ENCODE data around the gene KRT83. TPM values are rescaled to one million over a fixed set of nuclear protein-coding genes. Genes with fewer than 3 reads are reported as not detected.

Gene KRT83
- polyA plus RNA-seq, 2 of the 4 experiments (the other 2 are of a cell fraction): 20.4 to 44.8 TPM

DNA sequence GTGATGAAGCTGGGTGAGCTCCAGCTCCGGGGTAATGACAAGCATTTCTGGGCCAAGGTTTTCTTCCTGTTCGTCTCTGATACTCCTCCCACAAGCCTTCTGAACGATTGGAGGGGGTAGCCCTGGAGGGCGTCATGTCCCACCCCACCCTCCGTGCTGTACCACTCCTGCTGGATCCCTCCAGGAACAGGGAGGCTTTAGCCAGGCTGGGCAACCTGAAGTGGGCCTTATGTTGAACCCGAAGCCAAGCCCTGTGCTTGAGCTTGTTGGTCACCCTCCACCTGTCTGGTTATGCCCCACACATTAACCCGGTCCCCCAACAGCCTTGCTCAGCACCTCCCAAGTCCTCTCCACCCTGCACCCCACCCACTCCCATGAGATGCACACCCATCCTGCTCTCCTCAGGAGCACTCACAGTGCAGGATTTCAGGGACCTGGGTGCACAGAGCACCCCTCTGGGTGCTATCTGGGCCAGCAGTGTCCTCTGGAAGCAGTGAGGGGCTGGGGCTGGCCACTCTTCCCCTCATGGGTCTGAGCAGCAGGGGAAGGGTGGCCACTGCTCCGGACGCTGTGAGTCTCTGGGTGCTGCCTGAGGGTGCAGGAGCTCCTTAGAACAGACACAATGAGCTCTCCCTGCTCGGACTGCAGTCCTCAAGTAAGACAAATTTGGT is 6.8 kb upstream of the KRT83 start:
- WGBS (ENCODE audit: missing lambda C conversion rate): 65% methylated on average over 9 of the region's 10 CpGs
- no peak for FAIRE-seq
- no peak overlapping the region for H3K4me3 ChIP-seq
- ATAC-seq: peak; percentile 3 to 57; a peak in 3 of 6 replicates
- DNase-seq (ENCODE audit: low read depth in 1 of 2, low spot score in 1 of 2): no peak
- TF ChIP-seq CHD2 (IDR thresholded peaks at IDR 0.05; ENCODE audit: low read length, partially characterized antibody): no peak
- no peak for TF ChIP-seq MYC (IDR thresholded peaks at IDR 0.05; ENCODE audit: borderline replicate concordance, low read length)
- 0 out of 2 replicates have a peak, but pooled peaks have one; percentile 7 for TF ChIP-seq JUNB (IDR thresholded peaks at IDR 0.05)
- 0 out of 2 replicates have a peak, but pooled peaks have one; percentile 3 for TF ChIP-seq ESRRA (IDR thresholded peaks at IDR 0.05; ENCODE audit: borderline replicate concordance, low read length)
- H3K9me3 ChIP-seq: no peaks in the 10 kb centered on the region
- ChIA-PET CTCF (interaction anchor here (0.7 to 15.7 kb wide), 71 partner anchors 9 to 684 kb away, joined by 3 to 387 read pairs (median 5); partner anchors contain the start of genes KRT81, KRT82 and KRT86), POLR2A (interaction anchor here (0.7 to 3.9 kb wide), 12 partner anchors 15 to 94 kb away, joined by 3 to 49 read pairs (median 6); partner anchors contain the start of gene KRT7)
- H3K4me1 ChIP-seq: peaks cover 19% of the 10 kb centered on the region
- peak overlapping the region; percentile 75 to 90 for H3K27ac ChIP-seq
- peak overlapping the region; percentile 51 for H3K4me2 ChIP-seq

DNA sequence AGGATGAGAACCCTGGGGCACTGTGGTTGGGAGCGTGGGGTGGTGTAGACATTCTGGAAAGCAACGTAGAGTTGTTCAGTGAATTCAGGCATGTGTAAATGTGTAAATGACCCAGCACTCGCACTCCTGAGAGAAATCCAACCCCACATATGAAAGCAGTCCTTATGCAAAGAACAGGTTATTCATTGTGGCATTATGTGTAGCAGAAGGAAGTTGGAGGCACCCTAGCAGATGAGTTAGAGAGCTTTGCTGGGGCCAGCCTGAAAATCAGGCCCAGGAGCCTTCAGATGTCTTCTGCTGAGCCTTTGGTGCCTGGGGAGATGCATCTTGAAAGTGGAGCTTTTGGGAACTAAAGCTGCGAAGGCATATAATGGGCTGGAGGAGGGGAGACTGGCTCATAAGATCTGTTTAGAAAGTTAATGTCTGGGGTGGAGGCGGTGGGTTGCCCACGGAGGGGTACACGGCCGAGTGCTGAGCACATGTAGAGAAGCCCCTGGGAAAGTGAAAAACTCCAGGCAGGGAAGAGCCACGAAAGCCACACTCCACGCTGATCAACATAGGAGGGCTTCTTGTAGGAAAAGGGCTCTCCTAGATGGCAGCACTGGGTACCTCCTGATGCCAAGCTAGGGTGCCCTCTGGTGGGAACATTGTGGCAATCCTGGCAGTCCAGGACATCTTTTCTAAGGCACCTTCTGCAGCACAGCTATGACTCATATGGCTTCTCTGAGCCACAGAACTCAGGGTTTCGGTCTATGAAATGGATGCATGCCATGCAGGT is 6.0 kb upstream of the KRT83 start:
- DNase-seq (ENCODE audit: low read depth in 1 of 2, low spot score in 1 of 2) (peak; percentile 98 to 100), FAIRE-seq (peak; percentile 99), ATAC-seq (peak; percentile 94 to 98)
- WGBS (ENCODE audit: missing lambda C conversion rate): 30% methylated on average over 11 of the region's 11 CpGs
- POLR2A ChIA-PET: interaction anchor here (0.7 to 3.9 kb wide), 12 partner anchors 14 to 94 kb away, joined by 3 to 49 read pairs (median 6); partner anchors contain the start of gene KRT7
- H3K9me3 ChIP-seq: no peaks in the 10 kb centered on the region
- H3K27ac ChIP-seq: peak overlapping the region; percentile 75 to 90
- H3K4me2 ChIP-seq: peak overlapping the region; percentile 51
- no peak overlapping the region for H3K4me3 ChIP-seq
- CTCF ChIA-PET: interaction anchor here (0.6 to 15.7 kb wide), 68 partner anchors 9 to 685 kb away, joined by 3 to 387 read pairs (median 6); partner anchors contain the start of genes KRT7, KRT81, KRT82 and KRT86
- H3K4me1 ChIP-seq: peaks cover 19% of the 10 kb centered on the region
- no peak for TF ChIP-seq NFE2L2 (conservative IDR thresholded peaks at IDR 0.05; ENCODE audit: low read length)
- TF ChIP-seq HOXA7 (CRISPR knock-in tag; IDR thresholded peaks at IDR 0.05): no peak
- peak; percentile 60; the same call in 1 of the 2 replicates for TF ChIP-seq FOXS1 (CRISPR knock-in tag; IDR thresholded peaks at IDR 0.05)
- no peak for TF ChIP-seq MYC (IDR thresholded peaks at IDR 0.05; ENCODE audit: borderline replicate concordance, low read length)
- TF ChIP-seq RAD21 (conservative IDR thresholded peaks at IDR 0.05 in 1 of 2, IDR thresholded peaks at IDR 0.05 in 1 of 2): peak; percentile 95 to 96
- TF ChIP-seq RNF2 (IDR thresholded peaks at IDR 0.05; ENCODE audit: borderline replicate concordance, low read depth): no peak
- TF ChIP-seq PBX3 (IDR thresholded peaks at IDR 0.05): no peak; the same call in 1 of the 2 replicates
- no peak for TF ChIP-seq CEBPB (IDR thresholded peaks at IDR 0.05)
- no peak; the same call in 1 of the 2 replicates for TF ChIP-seq ESRRA (IDR thresholded peaks at IDR 0.05; ENCODE audit: borderline replicate concordance, low read length)
- TF ChIP-seq EP300 (IDR thresholded peaks at IDR 0.05): no peak; a peak in 1 of 5 replicates
- no peak for TF ChIP-seq CHD2 (IDR thresholded peaks at IDR 0.05; ENCODE audit: low read length, partially characterized antibody)
- no peak for TF ChIP-seq KDM5A (IDR thresholded peaks at IDR 0.05)
- TF ChIP-seq ZNF302 (CRISPR knock-in tag; IDR thresholded peaks at IDR 0.05): no peak
- peak; percentile 78 for TF ChIP-seq FOSL2 (IDR thresholded peaks at IDR 0.05)
- TF ChIP-seq FOSL2 (CRISPR knock-in tag; IDR thresholded peaks at IDR 0.05): peak; percentile 98
- TF ChIP-seq MAZ (IDR thresholded peaks at IDR 0.05; ENCODE audit: borderline replicate concordance, low read depth, low read length): no peak
- no peak for TF ChIP-seq REST (IDR thresholded peaks at IDR 0.05)
- peak; percentile 60 for TF ChIP-seq E2F6 (IDR thresholded peaks at IDR 0.05; ENCODE audit: borderline replicate concordance, low read depth)
- TF ChIP-seq ZC3H11A (IDR thresholded peaks at IDR 0.05): no peak
- TF ChIP-seq EHMT2 (IDR thresholded peaks at IDR 0.05; ENCODE audit: low read depth): no peak
- TF ChIP-seq BCL3 (IDR thresholded peaks at IDR 0.05): no peak
- 0 out of 2 replicates have a peak, but pooled peaks have one; percentile 44 for TF ChIP-seq FOSB (CRISPR knock-in tag; IDR thresholded peaks at IDR 0.05)
- TF ChIP-seq, protein P1, sequence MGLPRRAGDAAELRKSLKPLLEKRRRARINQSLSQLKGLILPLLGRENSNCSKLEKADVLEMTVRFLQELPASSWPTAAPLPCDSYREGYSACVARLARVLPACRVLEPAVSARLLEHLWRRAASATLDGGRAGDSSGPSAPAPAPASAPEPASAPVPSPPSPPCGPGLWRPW (IDR thresholded peaks at IDR 0.05): no peak
- no peak for TF ChIP-seq POLR2A (IDR thresholded peaks at IDR 0.05; ENCODE audit: low read length)
- TF ChIP-seq JUNB (IDR thresholded peaks at IDR 0.05): peak; percentile 46; the same call in 1 of the 2 replicates
